ENCODE measurements around the gene GALNT17. TPM values are rescaled to one million over a fixed set of nuclear protein-coding genes. Genes with fewer than 3 reads are reported as not detected.

GALNT17 gene
- total RNA-seq, 1 experiment from 2014 or later, result not detected

DNA sequence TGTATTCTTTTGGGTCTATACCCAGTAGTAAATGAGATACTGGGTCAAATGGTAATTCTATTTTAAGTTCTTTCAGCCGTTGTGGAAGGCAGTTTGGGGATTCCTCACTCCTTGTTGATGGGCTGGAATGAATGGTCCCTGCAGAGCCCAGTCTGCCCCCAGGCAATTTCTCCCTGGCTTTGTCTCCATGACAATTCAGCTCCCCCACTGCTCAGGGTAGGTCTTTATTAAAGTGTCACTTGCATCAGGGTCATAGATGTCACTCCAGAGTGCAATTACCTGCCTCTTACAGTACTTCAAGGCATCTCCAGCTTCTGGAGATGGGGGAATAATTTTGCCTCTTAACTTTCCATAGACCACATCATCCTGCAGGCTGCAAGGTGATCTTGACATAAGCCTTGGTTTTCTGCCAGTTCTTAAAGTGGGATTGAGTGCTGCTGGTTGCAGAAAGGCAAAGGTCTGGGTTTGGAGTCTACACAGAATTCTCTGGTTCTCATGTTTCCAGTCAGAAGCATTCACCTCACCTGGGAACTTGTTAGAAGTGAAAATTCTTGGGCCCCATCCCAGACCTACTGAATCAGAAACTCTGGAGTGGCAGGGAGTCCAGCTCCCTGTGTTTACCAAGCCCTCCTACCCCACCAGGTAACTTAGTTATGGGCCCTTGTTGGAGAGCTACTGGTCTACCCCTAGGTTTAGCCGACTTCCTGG, 442.4 kb downstream of the GALNT17 start:
- H3K9me3 ChIP-seq (ENCODE audit: insufficient read depth, low read depth), result no peaks in the 10 kb centered on the region
- no peaks in the 10 kb centered on the region for H3K36me3 ChIP-seq (ENCODE audit: low read depth)
- no peaks in the 10 kb centered on the region for H3F3A ChIP-seq (ENCODE audit: insufficient read depth, low read depth)
- POLR2A ChIA-PET (ENCODE audit: unreplicated experiment), result no interaction called here
- no peak overlapping the region for H2AFZ ChIP-seq
- no peaks in the 10 kb centered on the region for H3K9me2 ChIP-seq (ENCODE audit: insufficient read depth)
- H3K27me3 ChIP-seq (ENCODE audit: insufficient read depth, low read depth), result no peaks in the 10 kb centered on the region; the same call in 1 of the 2 replicates
- BruUV-seq (replicated peaks), result no TSS peak
- H3K79me2 ChIP-seq (ENCODE audit: low read depth), result no peaks in the 10 kb centered on the region
- H3K27ac ChIP-seq, result no peak overlapping the region
- intact Hi-C loops (cut with micrococcal nuclease; ENCODE audit: unreplicated experiment), result no loop called here
- no peak overlapping the region for H3K4me3 ChIP-seq
- H3K4me2 ChIP-seq, result no peak overlapping the region
- no peaks in the 10 kb centered on the region for H4K20me1 ChIP-seq (ENCODE audit: insufficient read depth)
- DNase-seq, result no peak
- CTCF ChIA-PET, result no interaction called here
- H3K4me1 ChIP-seq (replicated peaks; ENCODE audit: insufficient read depth), result no peaks in the 10 kb centered on the region
- no peak for TF ChIP-seq EZH2 (IDR thresholded peaks at IDR 0.05; ENCODE audit: low read depth)
- TF ChIP-seq, protein P1, sequence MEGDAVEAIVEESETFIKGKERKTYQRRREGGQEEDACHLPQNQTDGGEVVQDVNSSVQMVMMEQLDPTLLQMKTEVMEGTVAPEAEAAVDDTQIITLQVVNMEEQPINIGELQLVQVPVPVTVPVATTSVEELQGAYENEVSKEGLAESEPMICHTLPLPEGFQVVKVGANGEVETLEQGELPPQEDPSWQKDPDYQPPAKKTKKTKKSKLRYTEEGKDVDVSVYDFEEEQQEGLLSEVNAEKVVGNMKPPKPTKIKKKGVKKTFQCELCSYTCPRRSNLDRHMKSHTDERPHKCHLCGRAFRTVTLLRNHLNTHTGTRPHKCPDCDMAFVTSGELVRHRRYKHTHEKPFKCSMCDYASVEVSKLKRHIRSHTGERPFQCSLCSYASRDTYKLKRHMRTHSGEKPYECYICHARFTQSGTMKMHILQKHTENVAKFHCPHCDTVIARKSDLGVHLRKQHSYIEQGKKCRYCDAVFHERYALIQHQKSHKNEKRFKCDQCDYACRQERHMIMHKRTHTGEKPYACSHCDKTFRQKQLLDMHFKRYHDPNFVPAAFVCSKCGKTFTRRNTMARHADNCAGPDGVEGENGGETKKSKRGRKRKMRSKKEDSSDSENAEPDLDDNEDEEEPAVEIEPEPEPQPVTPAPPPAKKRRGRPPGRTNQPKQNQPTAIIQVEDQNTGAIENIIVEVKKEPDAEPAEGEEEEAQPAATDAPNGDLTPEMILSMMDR (conservative IDR thresholded peaks at IDR 0.05), result no peak

DNA sequence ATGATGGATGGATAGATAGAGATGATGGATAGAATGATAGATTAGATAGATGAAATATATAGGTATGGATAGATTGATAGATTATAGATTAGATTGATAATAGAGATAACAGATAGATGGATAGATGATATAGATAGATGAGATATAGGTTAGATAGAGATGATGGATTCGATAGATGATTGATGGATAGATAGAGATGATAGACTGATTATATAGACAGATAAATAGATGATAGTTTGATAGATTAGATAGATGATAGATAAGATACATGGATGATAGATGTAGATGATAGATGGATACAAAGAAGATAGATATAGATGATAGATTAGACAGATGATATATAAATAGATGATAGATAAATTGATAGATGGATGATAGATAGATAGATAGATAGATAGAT, 448.1 kb downstream of the GALNT17 start:
- H3K79me2 ChIP-seq (ENCODE audit: low read depth), result no peaks in the 10 kb centered on the region
- ChIA-PET CTCF (no interaction called here), POLR2A (ENCODE audit: unreplicated experiment) (no interaction called here)
- no peaks in the 10 kb centered on the region for H3K36me3 ChIP-seq (ENCODE audit: low read depth)
- BruUV-seq (replicated peaks), result no TSS peak
- no peaks in the 10 kb centered on the region for H3K9me2 ChIP-seq (ENCODE audit: insufficient read depth)
- no peak for DNase-seq
- intact Hi-C loops (cut with micrococcal nuclease; ENCODE audit: unreplicated experiment), result no loop called here
- H2AFZ ChIP-seq, result no peak overlapping the region
- H4K20me1 ChIP-seq (ENCODE audit: insufficient read depth), result no peaks in the 10 kb centered on the region
- H3K27ac ChIP-seq, result no peak overlapping the region
- H3K4me3 ChIP-seq, result no peak overlapping the region
- TF ChIP-seq EZH2 (IDR thresholded peaks at IDR 0.05; ENCODE audit: low read depth), result no peak
- TF ChIP-seq, protein P1 (conservative IDR thresholded peaks at IDR 0.05), result no peak
- peaks cover 2% of the 10 kb centered on the region; the same call in 1 of the 2 replicates for H3K27me3 ChIP-seq (ENCODE audit: insufficient read depth, low read depth)
- H3K4me1 ChIP-seq (replicated peaks; ENCODE audit: insufficient read depth), result no peaks in the 10 kb centered on the region
- H3K4me2 ChIP-seq, result no peak overlapping the region
- no peaks in the 10 kb centered on the region for H3K9me3 ChIP-seq (ENCODE audit: insufficient read depth, low read depth)
- no peaks in the 10 kb centered on the region for H3F3A ChIP-seq (ENCODE audit: insufficient read depth, low read depth)

DNA sequence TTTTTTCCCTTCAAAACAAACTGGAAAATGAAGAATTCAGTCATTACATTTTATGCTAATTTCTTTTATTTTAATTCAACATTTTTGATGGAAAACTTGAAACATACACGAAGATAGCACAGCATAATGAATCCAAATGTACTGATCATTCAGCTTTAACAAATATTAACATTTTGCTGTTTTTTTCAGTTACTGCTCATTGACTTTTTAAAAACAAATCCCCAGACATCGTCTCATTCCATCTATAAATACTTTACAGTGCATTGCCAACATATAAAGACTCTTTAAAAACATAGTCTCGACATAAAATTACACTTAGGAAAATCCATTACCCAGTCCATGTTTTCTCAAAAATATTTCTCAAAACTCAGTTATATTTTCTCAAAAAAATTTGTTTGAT, 452.3 kb downstream of the GALNT17 start:
- Histone ChIP-seq H3K27me3 (ENCODE audit: insufficient read depth, low read depth) (peaks cover 4% of the 10 kb centered on the region; the same call in 1 of the 2 replicates), H2AFZ (no peak overlapping the region)

More for the DNA sequence above, 452.3 kb downstream of the GALNT17 start:
- H3K9me2 ChIP-seq (ENCODE audit: insufficient read depth), result no peaks in the 10 kb centered on the region
- no peaks in the 10 kb centered on the region for H3K36me3 ChIP-seq (ENCODE audit: low read depth)
- no peak for DNase-seq
- H3K4me2 ChIP-seq, result no peak overlapping the region
- TF ChIP-seq, protein P1 (conservative IDR thresholded peaks at IDR 0.05), result no peak
- no peak for TF ChIP-seq EZH2 (IDR thresholded peaks at IDR 0.05; ENCODE audit: low read depth)
- H3K4me1 ChIP-seq (replicated peaks; ENCODE audit: insufficient read depth), result no peaks in the 10 kb centered on the region
- BruUV-seq (replicated peaks), result no TSS peak
- H3K9me3 ChIP-seq (ENCODE audit: insufficient read depth, low read depth), result no peaks in the 10 kb centered on the region
- H4K20me1 ChIP-seq (ENCODE audit: insufficient read depth), result no peaks in the 10 kb centered on the region
- intact Hi-C loops (cut with micrococcal nuclease; ENCODE audit: unreplicated experiment), result no loop called here
- POLR2A ChIA-PET (ENCODE audit: unreplicated experiment), result no interaction called here
- H3K79me2 ChIP-seq (ENCODE audit: low read depth), result no peaks in the 10 kb centered on the region
- no peaks in the 10 kb centered on the region for H3F3A ChIP-seq (ENCODE audit: insufficient read depth, low read depth)
- no peak overlapping the region for H3K4me3 ChIP-seq
- no peak overlapping the region for H3K27ac ChIP-seq
- CTCF ChIA-PET, result no interaction called here
